Kidney epithelial cell (primary cell): Measurements from ENCODE around the gene SVOP. TPM values are rescaled to one million over a fixed set of nuclear protein-coding genes. Genes with fewer than 3 reads are reported as not detected.

Source experiments
- DNase-seq: peaks from one replicate; pipeline ENCODE4 v3.0.0-alpha.2; 2010; ENCODE audit warnings: low read depth
- H3K27me3 ChIP-seq: 2 replicates; pipeline ENCODE4 v1.6.0; 2011; ENCODE audit warnings: low read length; ENCODE audit not compliant: control insufficient read depth, insufficient read depth
- H3K36me3 ChIP-seq: 2 replicates; pipeline ENCODE4 v1.5.1; 2011; ENCODE audit warnings: low read length; ENCODE audit not compliant: control insufficient read depth, insufficient read depth
- H3K4me3 ChIP-seq: 2 replicates; pipeline ENCODE4 v1.5.1; 2011; ENCODE audit warnings: low read depth, mild to moderate bottlenecking, control low read depth, low read length
- CTCF ChIP-seq: IDR thresholded peaks from 2 replicates; pipeline ENCODE4 v1.5.1; 2011; ENCODE audit warnings: mild to moderate bottlenecking, moderate library complexity, low read length, control low read depth, inconsistent platforms; ENCODE audit not compliant: insufficient read depth, poor library complexity, severe bottlenecking
- total RNA-seq: library from RNA; depleted of rRNA; stranded (reverse); fragments of >200 nt; gene quantifications from 2 replicates; pipeline ENCODE4 v1.2.3, GENCODE V29; 2015

SVOP gene
- total RNA-seq, 1 donor from 2014 or later, result not detected

- no peak for TF ChIP-seq CTCF
- Histone ChIP-seq H3K36me3 (no peaks in the 10 kb centered on the region), H3K27me3 (no peaks in the 10 kb centered on the region), H3K4me3 (no peak overlapping the region)
- DNase-seq, result no peak
Measured at GRCh38 chr12:109016978-109017377, 3.9 kb downstream of the SVOP start.

- TF ChIP-seq CTCF, result no peak
- Histone ChIP-seq H3K4me3 (no peak overlapping the region), H3K36me3 (no peaks in the 10 kb centered on the region), H3K27me3 (no peaks in the 10 kb centered on the region)
- DNase-seq, result no peak
Measured at GRCh38 chr12:109016016-109016415, 4.9 kb downstream of the SVOP start.

GRCh38 chr12:109014984-109015765 lies 5.7 kb downstream of the SVOP start:
- Histone ChIP-seq H3K27me3 (no peaks in the 10 kb centered on the region), H3K4me3 (no peak overlapping the region), H3K36me3 (no peaks in the 10 kb centered on the region)
- DNase-seq, result no peak
- no peak for TF ChIP-seq CTCF

- TF ChIP-seq CTCF, result no peak
- no peak for DNase-seq
- Histone ChIP-seq H3K27me3 (peaks cover under 1% of the 10 kb centered on the region), H3K4me3 (no peak overlapping the region), H3K36me3 (no peaks in the 10 kb centered on the region)
Measured at GRCh38 chr12:109010259-109010658, 10.6 kb downstream of the SVOP start.

- TF ChIP-seq CTCF, result no peak
- DNase-seq, result no peak
- Histone ChIP-seq H3K4me3 (no peak overlapping the region), H3K36me3 (no peaks in the 10 kb centered on the region), H3K27me3 (peaks cover 2% of the 10 kb centered on the region)
Measured at GRCh38 chr12:109009766-109010165, 11.1 kb downstream of the SVOP start.

- TF ChIP-seq CTCF, result no peak
- H3K4me3 ChIP-seq, result no peak overlapping the region
- no peak for DNase-seq
- no peaks in the 10 kb centered on the region for H3K36me3 ChIP-seq
- peaks cover 2% of the 10 kb centered on the region for H3K27me3 ChIP-seq
Measured at GRCh38 chr12:109004017-109004416, 16.9 kb downstream of the SVOP start.
